CD8-positive, alpha-beta memory T cell (primary cell): ENCODE data around the gene DCTN4. TPM values are rescaled to one million over a fixed set of nuclear protein-coding genes. Genes with fewer than 3 reads are reported as not detected.

ENCODE experiments used
- CTCF ChIA-PET: fragments of 350-600 bp; sonication (Branson Sonifier 250); formaldehyde crosslinking; loops from one replicate; lab custom pipeline; 2021; ENCODE audit warnings: antibody characterized with exemption; lab: Charles Lee
- POLR2A ChIA-PET: fragments of 350-600 bp; sonication (Branson Sonifier 250); formaldehyde crosslinking; loops from one replicate; lab custom pipeline; 2021; ENCODE audit warnings: antibody characterized with exemption; lab: Charles Lee
- DNase-seq, 5 donors: peaks; one replicate each; pipeline versions ENCODE4 v3.0.0 to v3.0.0-alpha.2; 2020 to 2022; ENCODE audit warnings: mixed read lengths in 1 of 5
- H3K27ac ChIP-seq: one replicate; pipeline ENCODE4 v1.7.0; 2013; ENCODE audit warnings: low read depth, mild to moderate bottlenecking, low read length, moderate library complexity
- H3K27me3 ChIP-seq: 2 replicates; pipeline ENCODE4 v1.7.0; 2013; ENCODE audit warnings: low read length, mild to moderate bottlenecking; ENCODE audit not compliant: insufficient read depth, poor library complexity, severe bottlenecking
- H3K36me3 ChIP-seq: 2 replicates; pipeline ENCODE4 v1.7.0; 2013; ENCODE audit warnings: mild to moderate bottlenecking, low read length, moderate library complexity; ENCODE audit not compliant: insufficient read depth
- H3K4me1 ChIP-seq: 2 replicates; pipeline ENCODE4 v1.7.0; 2013; ENCODE audit warnings: mild to moderate bottlenecking, low read length, moderate library complexity; ENCODE audit not compliant: insufficient read depth
- H3K4me3 ChIP-seq: 2 replicates; pipeline ENCODE4 v1.7.0; 2013; ENCODE audit warnings: mild to moderate bottlenecking, low read length
- H3K9me3 ChIP-seq: 2 replicates; pipeline ENCODE4 v1.7.0; 2013; ENCODE audit warnings: mild to moderate bottlenecking, low read length
- H3K27ac Mint-ChIP-seq, 8 donors: one replicate each; pipeline ENCODE4 v1.8.0; 2020 to 2021; ENCODE audit warnings: mixed read lengths in 8 of 8, mild to moderate bottlenecking in 6 of 8, inconsistent platforms in 3 of 8, moderate library complexity in 3 of 8
- H3K27me3 Mint-ChIP-seq, 2 donors: one replicate each; pipeline ENCODE4 v1.8.0; 2020 to 2021; ENCODE audit warnings: mixed read lengths in 2 of 2, mild to moderate bottlenecking in 1 of 2, moderate library complexity in 1 of 2
- H3K36me3 Mint-ChIP-seq, 3 donors: one replicate each; pipeline ENCODE4 v1.8.0; 2020 to 2021; ENCODE audit warnings: mixed read lengths in 3 of 3, inconsistent platforms in 1 of 3, mild to moderate bottlenecking in 1 of 3
- H3K4me1 Mint-ChIP-seq, 3 donors: one replicate each; pipeline ENCODE4 v1.8.0; 2020 to 2021; ENCODE audit warnings: mixed read lengths in 3 of 3, inconsistent platforms in 1 of 3, mild to moderate bottlenecking in 1 of 3
- H3K4me3 Mint-ChIP-seq, 7 donors: one replicate each; pipeline ENCODE4 v1.8.0; 2020 to 2021; ENCODE audit warnings: mixed read lengths in 7 of 7, mild to moderate bottlenecking in 6 of 7, moderate library complexity in 4 of 7, inconsistent platforms in 2 of 7
- H3K9me3 Mint-ChIP-seq, 5 donors: one replicate each; pipeline ENCODE4 v1.8.0; 2020 to 2022; ENCODE audit warnings: mixed read lengths in 5 of 5, mild to moderate bottlenecking in 3 of 5, moderate library complexity in 2 of 5, inconsistent platforms in 1 of 5
- polyA plus RNA-seq: library from polyadenylated mRNA; unstranded; fragments of 300-500 nt; fragmentation: Illumina TruSeq; gene quantifications from one replicate; pipeline ENCODE4 v1.2.3, GENCODE V29; 2021
- total RNA-seq, 2 experiments: library from RNA; stranded (reverse); gene quantifications; one replicate each; pipeline ENCODE4 v1.2.3, GENCODE V29; 2021

DCTN4 gene
- total and polyA plus RNA-seq, 3 experiments from 2014 or later = 10.4 to 39.6 (median 37.0) TPM

DNA sequence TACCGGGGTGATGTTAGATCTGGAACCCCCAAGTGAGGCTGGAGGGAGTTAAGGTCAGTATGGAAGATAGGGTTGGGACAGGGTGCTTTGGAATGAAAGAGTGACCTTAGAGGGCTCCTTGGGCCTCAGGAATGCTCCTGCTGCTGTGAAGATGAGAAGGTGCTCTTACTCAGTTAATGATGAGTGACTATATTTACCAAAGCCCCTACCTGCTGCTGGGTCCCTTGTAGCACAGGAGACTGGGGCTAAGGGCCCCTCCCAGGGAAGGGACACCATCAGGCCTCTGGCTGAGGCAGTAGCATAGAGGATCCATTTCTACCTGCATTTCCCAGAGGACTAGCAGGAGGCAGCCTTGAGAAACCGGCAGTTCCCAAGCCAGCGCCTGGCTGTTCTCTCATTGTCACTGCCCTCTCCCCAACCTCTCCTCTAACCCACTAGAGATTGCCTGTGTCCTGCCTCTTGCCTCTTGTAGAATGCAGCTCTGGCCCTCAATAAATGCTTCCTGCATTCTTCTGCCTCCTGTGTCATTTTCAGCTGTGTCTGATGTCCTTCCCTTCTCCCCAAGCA, 100.0 kb downstream of the DCTN4 start:
- H3K27ac ChIP-seq = no peak overlapping the region
- H3K27me3 ChIP-seq = no peaks in the 10 kb centered on the region
- Mint-ChIP-seq H3K9me3 (no peaks in the 10 kb centered on the region), H3K4me1 (peaks cover 5 to 11% (median 11%) of the 10 kb centered on the region in 3 donors), H3K27me3 (peaks cover 6 to 7% of the 10 kb centered on the region in 2 donors), H3K27ac (peak overlapping the region in 1 of 8 donors; percentile 74), H3K4me3 (peak overlapping the region in 1 of 7 donors; percentile 70), H3K36me3 (no peaks in the 10 kb centered on the region)
- H3K4me1 ChIP-seq = peaks cover 9% of the 10 kb centered on the region
- ChIA-PET CTCF (interaction anchor here (2.2 kb wide), 1 partner anchor 41 kb away, joined by 10 read pairs; the partner anchor contains the start of gene RBM22), POLR2A (no interaction called here)
- H3K9me3 ChIP-seq = no peaks in the 10 kb centered on the region
- no peaks in the 10 kb centered on the region for H3K36me3 ChIP-seq
- DNase-seq = no peak
- H3K4me3 ChIP-seq = no peak overlapping the region

Other genes starting within 250 kb of the DCTN4 start
- under 1 TPM in 1 of 2 experiments, not detected in 1; 0.13 TPM for gene SYNPO, start 118.4 kb downstream of the DCTN4 start, total RNA-seq
- not detected for gene SYNPO, start 118.4 kb downstream of the DCTN4 start, polyA plus RNA-seq
- not detected for gene MYOZ3, start 97.8 kb downstream of the DCTN4 start, total RNA-seq
- gene MYOZ3, start 97.8 kb downstream of the DCTN4 start, polyA plus RNA-seq = not detected
- 10 to 100 TPM; 72.7 to 73.6 TPM for gene RBM22, start 58.0 kb downstream of the DCTN4 start, total RNA-seq
- 68.2 TPM for gene RBM22, start 58.0 kb downstream of the DCTN4 start, polyA plus RNA-seq
- 10 to 100 TPM; 11.8 to 12.7 TPM for gene SMIM3, start 19.7 kb upstream of the DCTN4 start, total RNA-seq
- 20.8 TPM for gene SMIM3, start 19.7 kb upstream of the DCTN4 start, polyA plus RNA-seq
- 1 to 10 TPM in 1 of 2 experiments, under 1 TPM in 1; 0.53 to 1.1 TPM for gene IRGM, start 87.5 kb upstream of the DCTN4 start, total RNA-seq
- gene IRGM, start 87.5 kb upstream of the DCTN4 start, polyA plus RNA-seq = 4.0 TPM
- under 1 TPM; 0.58 to 0.72 TPM for gene ZNF300, start 146.0 kb upstream of the DCTN4 start, total RNA-seq
- 1.2 TPM for gene ZNF300, start 146.0 kb upstream of the DCTN4 start, polyA plus RNA-seq